PC-3 (cell line): Measurements from ENCODE around the gene ISLR2.

Experiments
- EZH2 ChIP-seq: fragments of 300-600 bp; sonication (generic); IDR thresholded peaks from one replicate; pipeline ENCODE4 v1.6.1; 2017; ENCODE audit warnings: antibody characterized with exemption, mild to moderate bottlenecking, low read length; ENCODE audit not compliant: unreplicated experiment
- TF ChIP-seq, protein P1 (sequence below): fragments of 300-600 bp; sonication (generic); conservative IDR thresholded peaks from 2 replicates; pipeline ENCODE4 v1.5.1; 2017; ENCODE audit warnings: antibody characterized with exemption, low read depth, mild to moderate bottlenecking, low read length

DNA sequence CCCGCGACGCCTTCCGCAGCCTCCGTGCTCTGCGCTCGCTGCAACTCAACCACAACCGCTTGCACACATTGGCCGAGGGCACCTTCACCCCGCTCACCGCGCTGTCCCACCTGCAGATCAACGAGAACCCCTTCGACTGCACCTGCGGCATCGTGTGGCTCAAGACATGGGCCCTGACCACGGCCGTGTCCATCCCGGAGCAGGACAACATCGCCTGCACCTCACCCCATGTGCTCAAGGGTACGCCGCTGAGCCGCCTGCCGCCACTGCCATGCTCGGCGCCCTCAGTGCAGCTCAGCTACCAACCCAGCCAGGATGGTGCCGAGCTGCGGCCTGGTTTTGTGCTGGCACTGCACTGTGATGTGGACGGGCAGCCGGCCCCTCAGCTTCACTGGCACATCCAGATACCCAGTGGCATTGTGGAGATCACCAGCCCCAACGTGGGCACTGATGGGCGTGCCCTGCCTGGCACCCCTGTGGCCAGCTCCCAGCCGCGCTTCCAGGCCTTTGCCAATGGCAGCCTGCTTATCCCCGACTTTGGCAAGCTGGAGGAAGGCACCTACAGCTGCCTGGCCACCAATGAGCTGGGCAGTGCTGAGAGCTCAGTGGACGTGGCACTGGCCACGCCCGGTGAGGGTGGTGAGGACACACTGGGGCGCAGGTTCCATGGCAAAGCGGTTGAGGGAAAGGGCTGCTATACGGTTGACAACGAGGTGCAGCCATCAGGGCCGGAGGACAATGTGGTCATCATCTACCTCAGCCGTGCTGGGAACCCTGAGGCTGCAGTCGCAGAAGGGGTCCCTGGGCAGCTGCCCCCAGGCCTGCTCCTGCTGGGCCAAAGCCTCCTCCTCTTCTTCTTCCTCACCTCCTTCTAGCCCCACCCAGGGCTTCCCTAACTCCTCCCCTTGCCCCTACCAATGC lies 45.1 kb downstream of the ISLR2 start:
- TF ChIP-seq, protein P1, sequence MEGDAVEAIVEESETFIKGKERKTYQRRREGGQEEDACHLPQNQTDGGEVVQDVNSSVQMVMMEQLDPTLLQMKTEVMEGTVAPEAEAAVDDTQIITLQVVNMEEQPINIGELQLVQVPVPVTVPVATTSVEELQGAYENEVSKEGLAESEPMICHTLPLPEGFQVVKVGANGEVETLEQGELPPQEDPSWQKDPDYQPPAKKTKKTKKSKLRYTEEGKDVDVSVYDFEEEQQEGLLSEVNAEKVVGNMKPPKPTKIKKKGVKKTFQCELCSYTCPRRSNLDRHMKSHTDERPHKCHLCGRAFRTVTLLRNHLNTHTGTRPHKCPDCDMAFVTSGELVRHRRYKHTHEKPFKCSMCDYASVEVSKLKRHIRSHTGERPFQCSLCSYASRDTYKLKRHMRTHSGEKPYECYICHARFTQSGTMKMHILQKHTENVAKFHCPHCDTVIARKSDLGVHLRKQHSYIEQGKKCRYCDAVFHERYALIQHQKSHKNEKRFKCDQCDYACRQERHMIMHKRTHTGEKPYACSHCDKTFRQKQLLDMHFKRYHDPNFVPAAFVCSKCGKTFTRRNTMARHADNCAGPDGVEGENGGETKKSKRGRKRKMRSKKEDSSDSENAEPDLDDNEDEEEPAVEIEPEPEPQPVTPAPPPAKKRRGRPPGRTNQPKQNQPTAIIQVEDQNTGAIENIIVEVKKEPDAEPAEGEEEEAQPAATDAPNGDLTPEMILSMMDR: no peak
- no peak for TF ChIP-seq EZH2
